ENCODE measurements around the gene HDAC4.

Gene HDAC4

DNA sequence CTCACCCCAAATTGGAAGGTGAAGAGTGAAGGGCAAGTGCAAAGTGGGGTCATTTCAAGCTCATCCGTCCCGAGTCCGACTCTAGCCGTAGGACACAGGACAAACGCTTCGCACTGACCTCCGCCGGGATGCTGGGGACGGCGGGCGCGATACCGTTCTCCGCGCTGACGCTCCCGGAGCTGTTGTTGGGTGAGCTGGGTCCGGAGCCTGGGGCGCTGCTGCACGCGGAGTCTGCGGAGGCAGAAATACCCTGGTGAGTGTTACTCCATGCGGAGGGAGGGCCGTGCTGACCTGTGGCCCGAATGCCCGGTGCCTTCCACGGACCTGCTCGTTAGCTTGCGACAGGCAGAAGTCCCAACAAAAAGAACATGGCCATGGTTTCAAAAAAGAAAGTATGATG lies 261.3 kb downstream of the HDAC4 start:
- Histone ChIP-seq H3K27ac (replicated peaks) (no peak overlapping the region), H3K4me3 (replicated peaks; ENCODE audit: insufficient read depth, low read length) (no peak overlapping the region), H3K27me3 (ENCODE audit: insufficient read depth, poor library complexity, severe bottlenecking) (no peaks in the 10 kb centered on the region)
- no peak for DNase-seq (ENCODE audit: low read depth in 1 of 2, low spot score in 1 of 2)
- TF ChIP-seq, protein P1, sequence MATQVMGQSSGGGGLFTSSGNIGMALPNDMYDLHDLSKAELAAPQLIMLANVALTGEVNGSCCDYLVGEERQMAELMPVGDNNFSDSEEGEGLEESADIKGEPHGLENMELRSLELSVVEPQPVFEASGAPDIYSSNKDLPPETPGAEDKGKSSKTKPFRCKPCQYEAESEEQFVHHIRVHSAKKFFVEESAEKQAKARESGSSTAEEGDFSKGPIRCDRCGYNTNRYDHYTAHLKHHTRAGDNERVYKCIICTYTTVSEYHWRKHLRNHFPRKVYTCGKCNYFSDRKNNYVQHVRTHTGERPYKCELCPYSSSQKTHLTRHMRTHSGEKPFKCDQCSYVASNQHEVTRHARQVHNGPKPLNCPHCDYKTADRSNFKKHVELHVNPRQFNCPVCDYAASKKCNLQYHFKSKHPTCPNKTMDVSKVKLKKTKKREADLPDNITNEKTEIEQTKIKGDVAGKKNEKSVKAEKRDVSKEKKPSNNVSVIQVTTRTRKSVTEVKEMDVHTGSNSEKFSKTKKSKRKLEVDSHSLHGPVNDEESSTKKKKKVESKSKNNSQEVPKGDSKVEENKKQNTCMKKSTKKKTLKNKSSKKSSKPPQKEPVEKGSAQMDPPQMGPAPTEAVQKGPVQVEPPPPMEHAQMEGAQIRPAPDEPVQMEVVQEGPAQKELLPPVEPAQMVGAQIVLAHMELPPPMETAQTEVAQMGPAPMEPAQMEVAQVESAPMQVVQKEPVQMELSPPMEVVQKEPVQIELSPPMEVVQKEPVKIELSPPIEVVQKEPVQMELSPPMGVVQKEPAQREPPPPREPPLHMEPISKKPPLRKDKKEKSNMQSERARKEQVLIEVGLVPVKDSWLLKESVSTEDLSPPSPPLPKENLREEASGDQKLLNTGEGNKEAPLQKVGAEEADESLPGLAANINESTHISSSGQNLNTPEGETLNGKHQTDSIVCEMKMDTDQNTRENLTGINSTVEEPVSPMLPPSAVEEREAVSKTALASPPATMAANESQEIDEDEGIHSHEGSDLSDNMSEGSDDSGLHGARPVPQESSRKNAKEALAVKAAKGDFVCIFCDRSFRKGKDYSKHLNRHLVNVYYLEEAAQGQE (IDR thresholded peaks at IDR 0.05; ENCODE audit: insufficient replicate concordance, low read depth), result no peak
- TF ChIP-seq POLR2AphosphoS5 (IDR thresholded peaks at IDR 0.05; ENCODE audit: low read depth) (no peak), SPI1 (IDR thresholded peaks at IDR 0.05; ENCODE audit: borderline replicate concordance, low read depth) (no peak), GABPA (IDR thresholded peaks at IDR 0.05; ENCODE audit: low read depth) (no peak)
- TF ChIP-seq, protein P2, sequence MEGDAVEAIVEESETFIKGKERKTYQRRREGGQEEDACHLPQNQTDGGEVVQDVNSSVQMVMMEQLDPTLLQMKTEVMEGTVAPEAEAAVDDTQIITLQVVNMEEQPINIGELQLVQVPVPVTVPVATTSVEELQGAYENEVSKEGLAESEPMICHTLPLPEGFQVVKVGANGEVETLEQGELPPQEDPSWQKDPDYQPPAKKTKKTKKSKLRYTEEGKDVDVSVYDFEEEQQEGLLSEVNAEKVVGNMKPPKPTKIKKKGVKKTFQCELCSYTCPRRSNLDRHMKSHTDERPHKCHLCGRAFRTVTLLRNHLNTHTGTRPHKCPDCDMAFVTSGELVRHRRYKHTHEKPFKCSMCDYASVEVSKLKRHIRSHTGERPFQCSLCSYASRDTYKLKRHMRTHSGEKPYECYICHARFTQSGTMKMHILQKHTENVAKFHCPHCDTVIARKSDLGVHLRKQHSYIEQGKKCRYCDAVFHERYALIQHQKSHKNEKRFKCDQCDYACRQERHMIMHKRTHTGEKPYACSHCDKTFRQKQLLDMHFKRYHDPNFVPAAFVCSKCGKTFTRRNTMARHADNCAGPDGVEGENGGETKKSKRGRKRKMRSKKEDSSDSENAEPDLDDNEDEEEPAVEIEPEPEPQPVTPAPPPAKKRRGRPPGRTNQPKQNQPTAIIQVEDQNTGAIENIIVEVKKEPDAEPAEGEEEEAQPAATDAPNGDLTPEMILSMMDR (IDR thresholded peaks at IDR 0.05; ENCODE audit: insufficient read depth, low read length), result no peak

- H3K4me3 ChIP-seq (replicated peaks; ENCODE audit: insufficient read depth, low read length), result no peak overlapping the region
- no peak for TF ChIP-seq SPI1 (IDR thresholded peaks at IDR 0.05; ENCODE audit: borderline replicate concordance, low read depth)
- no peak for TF ChIP-seq POLR2AphosphoS5 (IDR thresholded peaks at IDR 0.05; ENCODE audit: low read depth)
- TF ChIP-seq, protein P1 (IDR thresholded peaks at IDR 0.05; ENCODE audit: insufficient replicate concordance, low read depth), result no peak
- TF ChIP-seq GABPA (IDR thresholded peaks at IDR 0.05; ENCODE audit: low read depth), result no peak
- TF ChIP-seq, protein P2 (IDR thresholded peaks at IDR 0.05; ENCODE audit: insufficient read depth, low read length), result no peak
- DNase-seq (ENCODE audit: low read depth in 1 of 2, low spot score in 1 of 2), result no peak
- H3K27me3 ChIP-seq (ENCODE audit: insufficient read depth, poor library complexity, severe bottlenecking), result no peaks in the 10 kb centered on the region
- H3K27ac ChIP-seq (replicated peaks), result no peak overlapping the region
These were observed 261.7 kb downstream of the HDAC4 start for GRCh38 chr2:239139101-239139500.

DNA sequence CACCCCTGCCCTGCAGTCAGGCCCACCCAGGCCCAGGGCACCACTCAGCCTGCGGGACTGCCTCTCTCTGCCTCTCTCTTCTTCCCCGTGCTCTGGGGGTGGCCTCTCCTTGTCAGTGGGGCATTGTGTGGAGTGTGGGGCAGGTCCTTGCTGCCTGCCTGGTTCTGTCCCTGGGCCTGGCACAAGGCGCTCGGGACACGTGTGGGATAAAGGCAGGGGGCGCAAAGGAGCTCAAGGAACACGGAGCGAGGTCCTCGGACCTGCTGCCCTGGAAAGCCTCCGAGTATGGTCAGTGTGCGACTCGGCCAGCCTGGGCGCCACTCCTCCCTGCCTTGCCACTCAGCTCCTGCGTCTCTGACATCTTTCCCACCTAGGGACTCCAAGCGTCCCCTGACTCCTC lies 262.2 kb downstream of the HDAC4 start:
- DNase-seq (ENCODE audit: low read depth in 1 of 2, low spot score in 1 of 2), result no peak

More for the DNA sequence above, 262.2 kb downstream of the HDAC4 start:
- Histone ChIP-seq H3K4me3 (replicated peaks; ENCODE audit: insufficient read depth, low read length) (no peak overlapping the region), H3K27ac (replicated peaks) (no peak overlapping the region), H3K27me3 (ENCODE audit: insufficient read depth, poor library complexity, severe bottlenecking) (no peaks in the 10 kb centered on the region)
- no peak for TF ChIP-seq GABPA (IDR thresholded peaks at IDR 0.05; ENCODE audit: low read depth)
- TF ChIP-seq POLR2AphosphoS5 (IDR thresholded peaks at IDR 0.05; ENCODE audit: low read depth), result no peak
- TF ChIP-seq, protein P2 (IDR thresholded peaks at IDR 0.05; ENCODE audit: insufficient read depth, low read length), result no peak
- TF ChIP-seq, protein P1 (IDR thresholded peaks at IDR 0.05; ENCODE audit: insufficient replicate concordance, low read depth), result no peak
- TF ChIP-seq SPI1 (IDR thresholded peaks at IDR 0.05; ENCODE audit: borderline replicate concordance, low read depth), result no peak

Measured in HL-60 (cell line).